Astrocyte (in vitro differentiated cells and primary cell): ENCODE data around the gene DHRS2. TPM values are rescaled to one million over a fixed set of nuclear protein-coding genes. Genes with fewer than 3 reads are reported as not detected.

ENCODE experiments used
- DNase-seq: peaks from one replicate; pipeline ENCODE4 v3.0.0-alpha.2; 2010; ENCODE audit warnings: low read depth
- FAIRE-seq: peaks from 2 replicates; lab custom pipeline; 2011; peaks lifted over from hg19 to GRCh38; lab: Jason Lieb, UNC
- H2AFZ ChIP-seq: 2 replicates; pipeline ENCODE4 v1.6.0; 2012; ENCODE audit warnings: low read depth, low read length, inconsistent platforms
- H3K27ac ChIP-seq: 2 replicates; pipeline ENCODE4 v1.5.1; 2011; ENCODE audit warnings: low read depth, low read length, inconsistent platforms
- H3K27me3 ChIP-seq: 2 replicates; pipeline ENCODE4 v1.6.0; 2011; ENCODE audit warnings: low read length, inconsistent platforms; ENCODE audit not compliant: insufficient read depth
- H3K36me3 ChIP-seq: 2 replicates; pipeline ENCODE4 v1.5.1; 2011; ENCODE audit warnings: low read length, inconsistent platforms; ENCODE audit not compliant: insufficient read depth
- H3K4me1 ChIP-seq: 2 replicates; pipeline ENCODE4 v1.5.1; 2011; ENCODE audit warnings: low read length, inconsistent platforms; ENCODE audit not compliant: insufficient read depth
- H3K4me2 ChIP-seq: 2 replicates; pipeline ENCODE4 v1.6.0; 2012; ENCODE audit warnings: low read length, inconsistent platforms
- H3K4me3 ChIP-seq: 2 replicates; pipeline ENCODE4 v1.5.1; 2011; ENCODE audit warnings: low read depth, mild to moderate bottlenecking, low read length, inconsistent platforms; ENCODE audit not compliant: insufficient read depth
- H3K79me2 ChIP-seq: 2 replicates; pipeline ENCODE4 v1.6.0; 2012; ENCODE audit warnings: mild to moderate bottlenecking, low read length, inconsistent platforms; ENCODE audit not compliant: insufficient read depth
- H3K9ac ChIP-seq: 2 replicates; pipeline ENCODE4 v1.6.0; 2012; ENCODE audit warnings: mild to moderate bottlenecking, low read length, inconsistent platforms
- H3K9me3 ChIP-seq: 2 replicates; pipeline ENCODE4 v1.5.1; 2012; ENCODE audit warnings: low read depth, mild to moderate bottlenecking, low read length, inconsistent platforms; ENCODE audit not compliant: insufficient read depth
- H4K20me1 ChIP-seq: 2 replicates; pipeline ENCODE4 v1.6.0; 2012; ENCODE audit warnings: low read length, inconsistent platforms; ENCODE audit not compliant: insufficient read depth
- H3K27ac Mint-ChIP-seq: one replicate; pipeline ENCODE4 v1.8.0; 2021; ENCODE audit warnings: mild to moderate bottlenecking, mixed read lengths; ENCODE audit not compliant: unreplicated experiment
- H3K27me3 Mint-ChIP-seq: one replicate; pipeline ENCODE4 v1.8.0; 2021; ENCODE audit warnings: low read depth, mixed read lengths; ENCODE audit not compliant: unreplicated experiment
- H3K36me3 Mint-ChIP-seq: one replicate; pipeline ENCODE4 v1.8.0; 2021; ENCODE audit warnings: low read depth, mixed read lengths; ENCODE audit not compliant: unreplicated experiment
- H3K4me1 Mint-ChIP-seq: one replicate; pipeline ENCODE4 v1.8.0; 2021; ENCODE audit warnings: low read depth, mixed read lengths; ENCODE audit not compliant: unreplicated experiment
- H3K4me3 Mint-ChIP-seq: one replicate; pipeline ENCODE4 v1.8.0; 2021; ENCODE audit warnings: mild to moderate bottlenecking, moderate library complexity, mixed read lengths; ENCODE audit not compliant: unreplicated experiment
- H3K9me3 Mint-ChIP-seq: one replicate; pipeline ENCODE4 v1.8.0; 2021; ENCODE audit warnings: mild to moderate bottlenecking, mixed read lengths; ENCODE audit not compliant: unreplicated experiment
- EZH2 ChIP-seq: IDR thresholded peaks from 2 replicates; pipeline ENCODE4 v1.6.1; 2012; ENCODE audit warnings: mild to moderate bottlenecking, low read length, inconsistent platforms; ENCODE audit not compliant: insufficient read depth
- total RNA-seq: library from RNA; stranded (reverse); gene quantifications from 2 replicates; pipeline ENCODE4 v1.2.1, GENCODE V29; 2021
- TF ChIP-seq, protein P1 (sequence below): IDR thresholded peaks from 2 replicates; pipeline ENCODE4 v1.5.1; 2011; ENCODE audit warnings: low read depth, mild to moderate bottlenecking, inconsistent platforms, low read length, moderate library complexity; ENCODE audit not compliant: insufficient read depth

Gene DHRS2
- total RNA-seq, 1 donor from 2014 or later = 1.1 TPM

DNA sequence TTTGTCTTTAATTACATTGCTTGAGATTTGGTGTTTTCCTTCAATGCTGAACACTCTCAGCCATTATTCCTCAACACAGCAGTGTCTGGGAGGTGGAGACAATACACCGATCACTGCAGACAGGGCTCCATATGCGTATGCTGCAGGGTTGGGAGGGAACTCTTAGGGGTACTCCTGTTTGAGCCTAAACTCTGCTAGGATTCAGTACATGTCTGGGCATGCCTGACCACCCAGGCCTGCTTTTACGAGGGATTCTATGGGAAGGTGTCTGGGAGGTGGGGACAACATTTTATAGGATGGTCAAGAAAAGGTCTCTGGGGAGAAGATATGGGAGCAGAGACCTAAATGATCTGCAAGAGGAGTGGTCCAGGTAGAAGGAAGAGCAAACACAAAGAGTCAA is 34.3 kb downstream of the DHRS2 start:
- Histone ChIP-seq H3K27ac (no peak overlapping the region), H3K4me3 (no peak overlapping the region), H4K20me1 (no peaks in the 10 kb centered on the region), H3K4me2 (no peak overlapping the region), H3K9ac (no peak overlapping the region), H3K4me1 (no peaks in the 10 kb centered on the region), H3K79me2 (no peaks in the 10 kb centered on the region), H3K36me3 (no peaks in the 10 kb centered on the region), H3K9me3 (no peaks in the 10 kb centered on the region), H3K27me3 (no peaks in the 10 kb centered on the region), H2AFZ (no peak overlapping the region)
- Mint-ChIP-seq H3K9me3 (peaks cover 8% of the 10 kb centered on the region), H3K4me3 (no peak overlapping the region), H3K4me1 (peaks cover 3% of the 10 kb centered on the region), H3K36me3 (no peaks in the 10 kb centered on the region), H3K27ac (peak overlapping the region; percentile 2), H3K27me3 (peaks cover 9% of the 10 kb centered on the region)
- TF ChIP-seq, protein P1, sequence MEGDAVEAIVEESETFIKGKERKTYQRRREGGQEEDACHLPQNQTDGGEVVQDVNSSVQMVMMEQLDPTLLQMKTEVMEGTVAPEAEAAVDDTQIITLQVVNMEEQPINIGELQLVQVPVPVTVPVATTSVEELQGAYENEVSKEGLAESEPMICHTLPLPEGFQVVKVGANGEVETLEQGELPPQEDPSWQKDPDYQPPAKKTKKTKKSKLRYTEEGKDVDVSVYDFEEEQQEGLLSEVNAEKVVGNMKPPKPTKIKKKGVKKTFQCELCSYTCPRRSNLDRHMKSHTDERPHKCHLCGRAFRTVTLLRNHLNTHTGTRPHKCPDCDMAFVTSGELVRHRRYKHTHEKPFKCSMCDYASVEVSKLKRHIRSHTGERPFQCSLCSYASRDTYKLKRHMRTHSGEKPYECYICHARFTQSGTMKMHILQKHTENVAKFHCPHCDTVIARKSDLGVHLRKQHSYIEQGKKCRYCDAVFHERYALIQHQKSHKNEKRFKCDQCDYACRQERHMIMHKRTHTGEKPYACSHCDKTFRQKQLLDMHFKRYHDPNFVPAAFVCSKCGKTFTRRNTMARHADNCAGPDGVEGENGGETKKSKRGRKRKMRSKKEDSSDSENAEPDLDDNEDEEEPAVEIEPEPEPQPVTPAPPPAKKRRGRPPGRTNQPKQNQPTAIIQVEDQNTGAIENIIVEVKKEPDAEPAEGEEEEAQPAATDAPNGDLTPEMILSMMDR = no peak
- TF ChIP-seq EZH2 = no peak
- FAIRE-seq = no peak
- no peak for DNase-seq

DNA sequence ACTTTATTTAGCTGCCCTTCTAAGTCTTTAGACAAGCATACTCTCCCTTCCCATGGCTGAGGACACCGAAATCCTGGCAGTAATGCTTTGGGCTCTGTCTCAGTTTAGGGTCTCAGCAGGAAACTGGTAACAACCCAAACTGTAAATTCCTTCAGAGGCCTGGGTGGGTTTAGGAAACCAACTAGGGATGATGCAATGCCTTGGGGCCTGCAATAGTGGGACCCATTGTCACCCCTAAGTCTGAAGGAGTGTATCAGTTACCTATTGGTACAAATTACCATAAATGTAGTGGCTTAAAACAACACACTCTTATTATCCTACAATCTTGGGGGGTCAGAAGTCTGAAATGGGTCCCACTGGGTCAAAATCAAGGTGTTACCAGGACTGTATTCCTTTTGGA is 36.0 kb downstream of the DHRS2 start:
- H3K79me2 ChIP-seq = no peaks in the 10 kb centered on the region
- no peaks in the 10 kb centered on the region for H3K36me3 ChIP-seq
- peaks cover 3% of the 10 kb centered on the region for H3K4me1 Mint-ChIP-seq
- H3K36me3 Mint-ChIP-seq = no peaks in the 10 kb centered on the region
- H3K27me3 ChIP-seq = no peaks in the 10 kb centered on the region
- no peaks in the 10 kb centered on the region for H3K4me1 ChIP-seq
- no peak overlapping the region for H3K4me3 Mint-ChIP-seq
- no peak overlapping the region for H3K4me3 ChIP-seq
- H3K27me3 Mint-ChIP-seq = peaks cover 9% of the 10 kb centered on the region
- TF ChIP-seq EZH2 = no peak
- TF ChIP-seq, protein P1 = no peak
- no peaks in the 10 kb centered on the region for H3K9me3 ChIP-seq
- H3K9ac ChIP-seq = no peak overlapping the region
- no peak for FAIRE-seq
- H3K27ac ChIP-seq = no peak overlapping the region
- peaks cover 8% of the 10 kb centered on the region for H3K9me3 Mint-ChIP-seq
- DNase-seq = no peak
- H2AFZ ChIP-seq = no peak overlapping the region
- no peak overlapping the region for H3K27ac Mint-ChIP-seq
- H3K4me2 ChIP-seq = no peak overlapping the region
- no peaks in the 10 kb centered on the region for H4K20me1 ChIP-seq

DNA sequence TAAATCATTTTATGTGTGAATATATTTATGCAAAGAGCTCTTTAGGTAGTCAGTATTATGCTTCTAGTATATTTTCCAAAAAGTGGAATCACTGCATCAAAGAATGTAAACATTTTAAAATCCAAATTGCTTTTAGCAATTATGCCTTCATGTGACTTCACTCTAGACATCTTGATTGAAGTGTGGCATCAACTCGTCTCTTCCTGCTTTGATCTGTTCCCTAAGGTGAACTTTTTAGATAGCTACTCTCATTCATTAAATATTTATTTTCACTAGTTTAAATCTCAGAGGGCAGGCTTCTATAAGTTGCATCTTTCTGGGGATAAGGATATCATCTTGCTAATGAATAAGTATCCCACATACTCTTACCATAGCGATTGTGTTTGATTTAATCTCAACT is 39.2 kb downstream of the DHRS2 start:
- no peaks in the 10 kb centered on the region for H3K36me3 ChIP-seq
- no peaks in the 10 kb centered on the region for H4K20me1 ChIP-seq
- TF ChIP-seq EZH2 = no peak
- TF ChIP-seq, protein P1 = no peak
- FAIRE-seq (no peak), DNase-seq (no peak)
- H3K27ac ChIP-seq = no peak overlapping the region
- no peak overlapping the region for H3K4me3 ChIP-seq
- Mint-ChIP-seq H3K27ac (no peak overlapping the region), H3K4me1 (peaks cover 3% of the 10 kb centered on the region), H3K36me3 (no peaks in the 10 kb centered on the region), H3K27me3 (peaks cover 5% of the 10 kb centered on the region), H3K4me3 (no peak overlapping the region), H3K9me3 (peaks cover 8% of the 10 kb centered on the region)
- H3K27me3 ChIP-seq = no peaks in the 10 kb centered on the region
- no peaks in the 10 kb centered on the region for H3K9me3 ChIP-seq
- H3K4me2 ChIP-seq = no peak overlapping the region
- no peak overlapping the region for H3K9ac ChIP-seq
- no peaks in the 10 kb centered on the region for H3K79me2 ChIP-seq
- H2AFZ ChIP-seq = no peak overlapping the region
- H3K4me1 ChIP-seq = no peaks in the 10 kb centered on the region
